ENCODE measurements around the gene NOL6. TPM values are rescaled to one million over a fixed set of nuclear protein-coding genes. Genes with fewer than 3 reads are reported as not detected.

NOL6 gene
- total RNA-seq, 1 experiment from 2014 or later: 29.7 TPM

GRCh38 chr9:33418090-33418489, 55.6 kb downstream of the NOL6 start:
- DNase-seq (ENCODE audit: low read depth, low spot score): no peak
- in situ Hi-C loops (cut with HindIII; ENCODE audit: low pct_unique_long_range_greater_than_20kb, low sequenced_read_pairs): no loop called here

- no peak for DNase-seq (ENCODE audit: low read depth, low spot score)
- in situ Hi-C loops (cut with HindIII; ENCODE audit: low pct_unique_long_range_greater_than_20kb, low sequenced_read_pairs): no loop called here
Measured at GRCh38 chr9:33416996-33417395, 56.7 kb downstream of the NOL6 start.

GRCh38 chr9:33415501-33416038, 58.2 kb downstream of the NOL6 start:
- in situ Hi-C loops (cut with HindIII; ENCODE audit: low pct_unique_long_range_greater_than_20kb, low sequenced_read_pairs): no loop called here
- peak; percentile 68 for DNase-seq (ENCODE audit: low read depth, low spot score)

- in situ Hi-C loops (cut with HindIII; ENCODE audit: low pct_unique_long_range_greater_than_20kb, low sequenced_read_pairs): no loop called here
- no peak for DNase-seq (ENCODE audit: low read depth, low spot score)
Measured at GRCh38 chr9:33414889-33415500, 58.7 kb downstream of the NOL6 start.

- in situ Hi-C loops (cut with HindIII; ENCODE audit: low pct_unique_long_range_greater_than_20kb, low sequenced_read_pairs): no loop called here
Measured at GRCh38 chr9:33414268-33414667, 59.5 kb downstream of the NOL6 start.

More at GRCh38 chr9:33414268-33414667, 59.5 kb downstream of the NOL6 start:
- no peak for DNase-seq (ENCODE audit: low read depth, low spot score)

Small RNA genes lying within 50 kb of the gene (small RNA-seq; reads per million reads assigned to genes)
- gene AL356218.2 (0 reads per million in 2 experiments), gene MIR6851 (0 to 0.05 reads per million in 2 experiments)

Other genes starting within 250 kb of the NOL6 start
- gene SPINK4, start 233.8 kb downstream of the NOL6 start, total RNA-seq (2014; rRNA removed; shearing (Covaris generic)): not detected in 2 replicates
- 50.8 and 60.9 TPM in 2 replicates for gene BAG1, start 209.2 kb downstream of the NOL6 start, total RNA-seq (2014; rRNA removed; shearing (Covaris generic))
- gene CHMP5, start 208.9 kb downstream of the NOL6 start, total RNA-seq (2014; rRNA removed; shearing (Covaris generic)): 96.5 and 106 TPM in 2 replicates
- 16.4 and 17.9 TPM in 2 replicates for gene NFX1, start 183.4 kb downstream of the NOL6 start, total RNA-seq (2014; rRNA removed; shearing (Covaris generic))
- not detected in 2 replicates for gene AQP7, start 71.4 kb downstream of the NOL6 start, total RNA-seq (2014; rRNA removed; shearing (Covaris generic))
- gene AQP3, start 26.3 kb downstream of the NOL6 start, total RNA-seq (2014; rRNA removed; shearing (Covaris generic)): 0.08 TPM in 1 of 2 replicates, not detected in the other
- 0.45 and 4.8 TPM in 2 replicates for gene ANKRD18B, start 50.3 kb upstream of the NOL6 start, total RNA-seq (2014; rRNA removed; shearing (Covaris generic))